HK-2 (cell line): Measurements from ENCODE around the gene LDLRAD4.

Source experiments
- DNase-seq: peaks from one replicate; pipeline ENCODE4 v3.0.0-alpha.2; 2018; ENCODE audit not compliant: unreplicated experiment

LDLRAD4 gene

DNA sequence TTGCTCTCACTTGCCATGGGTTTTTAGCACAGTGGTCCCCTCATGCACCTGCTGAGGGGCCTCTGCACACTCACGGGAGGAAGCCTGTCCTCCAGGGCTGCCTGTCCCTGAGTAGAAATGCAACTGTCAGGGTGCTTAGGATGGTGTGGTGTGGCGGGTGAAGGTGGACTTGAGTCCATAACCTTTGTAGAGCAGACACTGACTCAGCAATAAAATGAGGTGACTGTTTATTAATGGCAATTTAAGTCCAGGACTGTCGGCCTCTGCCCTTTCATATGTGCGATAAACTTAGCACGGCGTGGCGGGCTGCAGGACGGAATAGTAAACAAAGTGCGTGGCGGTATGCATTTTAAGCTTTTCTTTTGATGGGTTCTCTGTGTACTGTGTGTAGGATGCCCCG is 188.2 kb downstream of the LDLRAD4 start:
- no peak for DNase-seq

DNA sequence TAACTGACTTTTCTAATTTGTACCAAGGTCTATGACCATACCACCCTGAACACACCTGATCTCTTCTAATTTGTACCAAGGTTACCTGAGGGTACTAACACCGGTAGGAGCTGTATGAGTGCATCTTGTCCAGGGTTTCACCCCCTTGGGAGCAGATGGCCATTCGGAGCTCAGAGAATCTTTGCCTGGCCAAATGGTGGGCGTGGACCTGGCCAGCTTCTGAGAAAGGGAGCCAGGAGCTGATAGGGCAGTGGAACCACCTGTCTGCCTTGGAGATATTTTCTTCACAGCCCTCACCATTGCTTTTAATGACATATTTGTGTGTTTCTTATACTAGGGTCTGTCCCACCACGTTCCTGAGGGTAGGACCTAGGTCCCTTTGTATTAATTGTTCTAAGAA is 188.9 kb downstream of the LDLRAD4 start:
- no peak for DNase-seq

GRCh38 chr18:13409026-13409425 is 190.5 kb downstream of the LDLRAD4 start:
- no peak for DNase-seq

GRCh38 chr18:13409997-13410396 is 191.4 kb downstream of the LDLRAD4 start:
- no peak for DNase-seq

DNA sequence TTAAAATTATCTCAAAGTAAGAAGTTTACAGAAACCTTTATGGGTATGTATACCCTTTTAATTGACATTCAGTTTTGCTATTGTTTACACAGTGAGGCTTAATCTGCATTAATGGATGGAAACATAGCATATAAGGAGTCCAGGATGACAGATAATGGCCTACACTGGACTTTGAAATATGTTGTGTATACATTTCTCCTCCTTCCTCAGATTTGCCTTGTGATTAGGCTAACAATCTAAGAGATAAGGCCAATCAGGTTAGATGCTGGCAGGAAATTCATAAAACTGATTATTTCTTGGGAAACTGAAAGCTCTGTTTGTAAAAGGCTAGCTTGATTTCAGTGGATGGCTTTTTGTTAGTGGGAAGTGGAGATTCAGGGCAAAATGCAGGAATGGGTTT is 191.9 kb downstream of the LDLRAD4 start:
- DNase-seq, result no peak

DNA sequence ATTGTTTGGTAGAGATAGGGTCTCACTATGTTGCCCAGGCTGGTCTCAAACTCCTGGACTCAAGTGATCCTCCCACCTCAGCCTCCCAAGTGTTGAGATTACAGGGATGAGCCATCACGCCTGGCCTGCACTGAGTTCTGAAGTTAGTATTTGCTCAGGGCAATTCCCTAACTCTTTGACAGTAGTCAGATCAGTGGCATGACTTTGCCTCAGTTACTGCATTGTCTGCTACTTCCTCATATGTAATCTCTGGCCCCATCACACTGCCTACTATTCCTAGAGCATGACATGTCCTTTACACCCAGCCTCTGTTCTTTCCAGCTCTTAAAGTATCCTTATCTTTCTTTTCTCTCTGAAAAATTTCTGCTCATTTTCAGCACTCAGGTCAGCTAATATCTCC is 193.5 kb downstream of the LDLRAD4 start:
- DNase-seq, result no peak

DNA sequence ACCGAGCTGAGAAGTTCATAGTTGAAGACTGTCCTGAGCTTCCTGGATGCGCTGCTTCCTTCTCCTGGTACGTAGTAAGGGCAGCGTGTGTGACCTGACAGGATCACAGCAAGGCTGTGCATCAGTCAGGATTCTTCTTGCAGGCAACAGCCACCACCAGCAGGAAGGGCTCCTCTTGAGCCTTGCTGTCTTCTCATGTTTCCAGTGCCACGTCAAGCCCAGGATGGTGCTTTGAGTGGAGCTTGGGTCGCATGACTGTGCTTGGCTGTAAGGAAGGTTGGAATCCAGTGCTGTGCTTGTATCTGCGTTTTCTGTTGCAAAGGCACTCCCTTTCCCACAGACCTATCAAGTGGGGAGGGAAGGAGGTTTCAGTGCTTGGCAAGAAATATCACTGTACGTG is 194.3 kb downstream of the LDLRAD4 start:
- no peak for DNase-seq

DNA sequence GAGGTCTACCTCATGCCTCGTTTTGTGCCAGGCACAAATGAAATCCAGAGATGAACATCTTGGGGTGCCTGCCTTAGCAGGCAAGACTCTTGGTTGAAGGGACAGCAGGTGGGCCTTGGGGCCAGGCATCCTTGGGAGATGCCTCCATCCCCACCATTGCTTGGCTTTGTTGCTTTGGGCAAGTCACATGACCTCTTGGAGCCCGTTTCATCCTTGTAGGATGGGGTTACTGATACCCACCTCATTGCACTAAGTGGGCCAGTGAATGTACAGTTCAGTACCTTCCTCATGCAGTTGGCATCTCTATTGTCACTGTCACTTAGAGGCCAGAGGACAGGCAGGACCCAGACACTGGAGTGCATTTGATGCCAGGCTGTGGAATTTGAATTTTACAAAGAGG is 195.5 kb downstream of the LDLRAD4 start:
- no peak for DNase-seq

- DNase-seq, result no peak
Observed at GRCh38 chr18:13414521-13414920, 196.0 kb downstream of the LDLRAD4 start.

GRCh38 chr18:13415736-13416135 is 197.2 kb downstream of the LDLRAD4 start:
- no peak for DNase-seq

GRCh38 chr18:13416208-13416607 is 197.6 kb downstream of the LDLRAD4 start:
- DNase-seq, result no peak

GRCh38 chr18:13416848-13417247 is 198.3 kb downstream of the LDLRAD4 start:
- no peak for DNase-seq

- DNase-seq, result no peak
Observed at GRCh38 chr18:13418013-13418710, 199.6 kb downstream of the LDLRAD4 start.

- DNase-seq, result no peak
Observed at GRCh38 chr18:13420969-13421686, 202.6 kb downstream of the LDLRAD4 start.

DNA sequence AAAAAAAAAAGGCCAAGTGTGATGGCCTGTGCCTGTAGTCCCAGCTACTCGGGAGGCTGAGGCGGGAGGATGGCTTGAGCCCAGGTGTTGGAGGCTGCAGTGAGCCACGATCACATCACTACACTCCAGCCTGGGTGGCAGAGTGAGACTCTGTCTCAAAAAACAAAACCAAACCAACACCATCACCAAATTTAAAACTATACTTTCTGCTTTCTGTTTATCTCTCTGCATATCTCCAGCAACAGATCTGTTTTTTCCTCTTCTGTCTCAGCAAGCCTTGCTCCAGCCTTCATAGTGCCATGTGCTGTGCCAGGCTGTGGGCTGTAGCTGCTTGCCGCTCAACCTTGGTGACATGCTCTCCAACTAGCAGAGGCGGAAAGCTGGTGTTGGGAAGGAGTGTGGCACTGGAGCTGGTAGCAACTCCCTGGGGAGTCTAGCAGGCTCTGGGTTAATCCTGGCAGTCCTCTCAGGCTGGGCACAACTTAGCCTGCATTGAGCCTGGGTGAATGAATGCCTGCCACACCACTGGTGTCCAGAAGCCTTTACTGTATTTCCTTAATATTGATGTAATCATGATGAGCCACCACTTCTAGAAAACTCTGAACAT is 204.1 kb downstream of the LDLRAD4 start:
- DNase-seq, result no peak

- DNase-seq, result no peak
Observed at GRCh38 chr18:13423352-13423751, 204.8 kb downstream of the LDLRAD4 start.

DNA sequence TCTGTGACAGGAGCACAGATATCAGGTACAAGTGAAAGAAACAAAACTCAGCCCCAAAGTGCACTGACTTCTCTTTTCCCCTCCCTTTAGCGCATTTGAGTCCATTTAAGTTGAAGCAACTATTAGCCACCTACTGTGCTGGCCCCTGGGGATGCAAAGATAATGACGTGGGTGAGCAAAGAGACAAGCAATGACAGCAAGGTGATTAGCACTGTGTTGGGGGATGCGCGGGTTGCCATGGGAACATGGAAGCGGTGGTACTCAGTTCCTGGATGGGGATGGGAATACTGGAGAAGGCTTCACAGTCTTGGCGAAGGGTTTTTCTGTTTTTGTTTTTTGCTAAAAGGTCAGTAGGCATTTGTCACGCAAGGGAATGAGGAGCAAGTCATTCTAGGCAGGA is 205.8 kb downstream of the LDLRAD4 start:
- DNase-seq, result no peak

- no peak for DNase-seq
Observed at GRCh38 chr18:13425357-13426091, 207.0 kb downstream of the LDLRAD4 start.

DNA sequence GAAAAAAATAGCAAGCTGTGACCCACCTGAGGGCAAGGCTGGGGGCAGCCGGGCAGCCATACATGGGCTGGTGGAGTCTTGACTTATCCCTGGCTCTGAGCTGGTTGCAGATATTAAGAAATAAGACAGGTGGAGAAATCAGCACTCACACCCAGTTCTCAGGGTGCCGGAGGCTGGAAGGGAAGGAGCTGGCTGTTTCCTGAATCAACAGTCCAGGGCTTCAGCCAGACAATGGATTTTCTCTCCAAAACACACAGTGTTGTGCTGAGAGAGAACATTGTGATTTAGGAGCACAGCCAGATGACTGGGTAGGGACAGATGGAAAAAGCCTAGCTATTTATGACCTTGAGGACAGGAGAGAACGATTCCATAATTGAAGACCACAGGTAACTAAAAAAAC is 208.8 kb downstream of the LDLRAD4 start:
- no peak for DNase-seq

- DNase-seq, result no peak
Observed at GRCh38 chr18:13428319-13428718, 209.8 kb downstream of the LDLRAD4 start.

GRCh38 chr18:13429016-13429415 is 210.5 kb downstream of the LDLRAD4 start:
- no peak for DNase-seq

DNA sequence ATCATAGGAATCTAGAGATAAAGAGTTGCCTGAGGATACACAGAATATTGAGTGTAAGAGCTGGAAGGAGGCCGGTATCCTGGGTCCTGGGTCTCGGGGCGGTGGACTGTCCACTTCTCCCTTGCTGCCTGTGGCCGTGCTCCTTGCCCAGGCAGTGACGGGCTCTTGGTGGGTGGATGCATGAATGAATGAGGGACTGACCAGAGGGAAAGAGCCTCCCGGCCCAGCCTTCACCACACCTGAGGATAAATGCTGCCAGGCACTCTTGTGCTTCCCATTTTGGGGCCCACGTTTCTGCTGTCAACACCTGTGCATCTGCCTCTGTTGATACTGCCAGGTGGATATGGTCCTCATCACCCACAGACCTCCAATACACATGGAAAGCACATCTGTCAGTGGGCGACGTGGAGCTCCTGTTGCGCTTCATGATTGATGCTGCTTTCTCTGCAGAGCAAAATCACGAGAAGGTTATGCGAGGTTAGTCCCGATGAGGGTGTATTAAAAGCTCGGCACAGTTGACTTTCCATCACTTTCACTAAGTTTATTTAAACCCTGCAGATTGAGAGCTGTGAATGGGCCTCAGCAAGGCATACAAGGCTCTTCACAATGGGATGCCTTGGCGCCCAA is 211.4 kb downstream of the LDLRAD4 start:
- no peak for DNase-seq
